HG02763 (cell line): Measurements from ENCODE around the gene TAB3.

Experiments
- ATAC-seq: cut with Tn5 transposase; IDR thresholded peaks from one replicate; pipeline ENCODE4 v1.9.1; 2021; ENCODE audit warnings: mild to moderate bottlenecking, moderate library complexity; ENCODE audit not compliant: unreplicated experiment

The TAB3 gene

DNA sequence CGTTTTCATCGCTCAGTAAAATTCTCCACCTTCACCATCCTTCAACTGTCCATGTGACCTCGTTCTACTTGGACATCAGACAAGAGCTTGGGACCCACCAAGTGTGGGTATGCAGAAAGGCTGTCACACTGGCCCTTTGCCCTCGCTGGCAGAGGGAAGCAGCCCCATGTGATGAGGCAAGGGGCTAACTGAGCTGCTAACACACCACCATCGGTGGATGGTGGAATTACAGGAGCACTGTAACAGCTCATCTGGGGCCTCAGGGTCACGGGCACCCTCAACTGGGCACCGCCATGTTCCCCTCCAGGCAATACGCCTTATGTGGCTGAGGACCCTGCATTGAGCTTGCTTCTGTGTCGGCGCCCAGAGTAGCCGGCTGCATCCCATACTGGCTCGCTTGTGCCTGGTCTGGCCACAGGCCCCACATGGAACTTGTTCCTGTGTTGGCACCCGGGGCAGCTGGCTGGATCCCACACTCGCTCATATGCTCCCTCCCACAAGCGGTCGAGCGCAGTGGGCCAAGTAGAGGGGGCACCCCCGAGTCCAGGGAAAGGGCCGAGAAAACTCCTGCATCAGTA is 109.5 kb downstream of the TAB3 start:
- no peak for ATAC-seq

DNA sequence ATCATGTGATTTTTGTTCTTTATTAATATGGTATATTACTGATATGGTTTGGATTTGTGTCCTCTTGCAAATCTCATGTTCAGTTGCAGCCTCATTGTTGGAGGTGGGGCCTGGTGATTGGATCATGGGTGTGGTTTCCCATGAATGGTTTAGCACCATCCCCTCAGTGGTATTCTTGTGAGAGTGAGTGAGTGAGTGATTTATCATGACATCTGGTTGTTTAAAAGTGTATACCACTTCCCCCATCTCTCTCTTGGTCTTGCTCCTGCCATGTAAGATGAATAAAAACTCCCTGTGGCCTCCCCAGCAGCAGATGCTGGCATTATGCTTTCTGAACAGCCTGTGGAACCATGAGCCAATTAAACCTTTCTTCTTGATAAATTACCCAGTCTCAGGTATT is 111.5 kb downstream of the TAB3 start:
- ATAC-seq: no peak
